Tibial nerve (tissue), 4 donors: Measurements from ENCODE around the gene GABRG3. TPM values are rescaled to one million over a fixed set of nuclear protein-coding genes. Genes with fewer than 3 reads are reported as not detected.

Experiments used
- DNase-seq, 2 donors: peaks; one replicate each; pipeline ENCODE4 v3.0.0-alpha.2; 2019; ENCODE audit warnings: low spot score in 2 of 2
- H3K27ac ChIP-seq, 4 donors: fragments of 200-600 bp; sonication (generic) in 3 of 4; one replicate each; pipeline ENCODE4 v1.5.1; 2017 to 2019; ENCODE audit warnings: mild to moderate bottlenecking in 1 of 4
- H3K27me3 ChIP-seq, 2 donors: fragments of 200-600 bp; sonication (generic) in 1 of 2; one replicate each; pipeline versions ENCODE4 v1.5.1 to v1.6.0; 2017 to 2019
- H3K36me3 ChIP-seq, 3 donors: fragments of 200-600 bp; sonication (generic); one replicate each; pipeline ENCODE4 v1.5.1; 2018 to 2019
- H3K4me1 ChIP-seq, 4 donors: fragments of 200-600 bp; sonication (generic) in 3 of 4; one replicate each; pipeline ENCODE4 v1.5.1; 2017 to 2019
- H3K4me3 ChIP-seq, 4 donors: fragments of 200-600 bp; sonication (generic) in 3 of 4; one replicate each; pipeline ENCODE4 v1.5.1; 2017 to 2019; ENCODE audit warnings: mild to moderate bottlenecking in 1 of 4, moderate library complexity in 1 of 4
- H3K9me3 ChIP-seq, 4 donors: fragments of 200-600 bp; sonication (generic) in 3 of 4; one replicate each; pipeline ENCODE4 v1.5.1; 2017 to 2019
- CTCF ChIP-seq, 5 experiments: fragments of 200-600 bp in 3 of 5; fragments of 450-650 bp in 2 of 5; sonication (generic) in 3 of 5; IDR thresholded peaks; one replicate each; pipeline ENCODE4 v1.5.1; 2016 to 2019; ENCODE audit warnings: antibody characterized with exemption in 5 of 5, mild to moderate bottlenecking in 3 of 5, moderate library complexity in 2 of 5
- EP300 ChIP-seq, 2 donors: sonication (generic); formaldehyde crosslinking; IDR thresholded peaks; one replicate each; pipeline ENCODE4 v1.6.1; 2017; ENCODE audit warnings: antibody characterized with exemption in 2 of 2, mild to moderate bottlenecking in 1 of 2
- POLR2A ChIP-seq, 2 donors: fragments of 450-650 bp; IDR thresholded peaks; one replicate each; pipeline ENCODE4 v1.6.1; 2017; ENCODE audit warnings: antibody characterized with exemption in 2 of 2, mild to moderate bottlenecking in 2 of 2, moderate library complexity in 2 of 2
- WGBS, 2 donors: methylation state at CpG; one replicate each; pipeline ENCODE4 v1.1.5; 2018; 5-methylcytosine and 5-hydroxymethylcytosine counted together
- total RNA-seq, 4 donors: library from RNA; depleted of rRNA; stranded (reverse); fragments of >200 nt; gene quantifications; one replicate each; pipeline ENCODE4 v1.1.0, GENCODE V29; 2016

The GABRG3 gene
- total RNA-seq, 4 donors from 2014 or later = not detected

DNA sequence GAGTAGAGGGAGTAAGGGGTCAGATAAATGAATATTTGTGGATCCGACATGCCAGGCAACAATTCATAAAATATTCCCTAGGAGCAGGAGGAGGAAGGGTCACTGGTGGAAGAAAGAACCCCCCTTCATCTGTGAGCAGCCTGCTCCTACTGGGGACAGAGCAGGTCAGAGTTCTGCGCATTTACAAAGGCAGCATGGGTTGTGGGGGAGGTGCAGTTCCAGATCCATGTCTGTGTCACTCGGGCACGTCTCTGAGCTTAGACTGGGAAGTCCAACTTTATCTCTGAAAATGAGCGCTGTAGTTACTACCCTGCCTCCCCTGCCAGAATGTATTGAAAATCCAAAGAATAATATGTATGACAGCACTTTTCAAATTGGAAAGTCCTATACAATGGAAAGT is 115.2 kb downstream of the GABRG3 start:
- no peak for DNase-seq
- H3K36me3 ChIP-seq = no peaks in the 10 kb centered on the region
- WGBS, 2 donors = 35 to 46% methylated on average over 5 of the region's 5 CpGs

DNA sequence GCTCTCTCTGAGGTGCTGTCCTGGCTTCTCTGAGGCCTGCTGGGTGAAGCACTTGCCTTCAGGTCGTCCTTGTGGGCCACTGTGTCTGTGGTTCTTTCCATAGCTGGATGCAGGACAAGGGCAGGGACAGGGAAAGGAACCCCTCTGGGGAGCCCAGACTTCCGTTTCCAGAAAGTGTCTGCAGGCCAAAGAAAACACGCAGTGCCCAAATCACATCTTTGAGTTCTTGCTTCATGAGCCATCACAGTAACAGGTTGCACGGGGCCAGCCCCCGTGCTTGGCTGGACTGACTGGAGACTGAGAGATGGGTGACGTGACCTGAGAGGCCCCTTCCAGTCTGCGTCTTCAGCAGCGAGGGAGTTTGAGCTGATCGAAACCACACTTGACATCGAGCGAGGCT is 115.8 kb downstream of the GABRG3 start:
- H3K36me3 ChIP-seq = no peaks in the 10 kb centered on the region
- DNase-seq = no peak
- peaks cover 0 to 25% (median 0%) of the 10 kb centered on the region in 4 donors for H3K9me3 ChIP-seq
- no peaks in the 10 kb centered on the region for H3K27me3 ChIP-seq
- 37 to 55% methylated on average over 10 to 11 of the region's 11 CpGs for WGBS, 2 donors
- H3K4me1 ChIP-seq = no peaks in the 10 kb centered on the region
- TF ChIP-seq EP300 (IDR thresholded peaks at IDR 0.05) (no peak), POLR2A (IDR thresholded peaks at IDR 0.05) (no peak), CTCF (IDR thresholded peaks at IDR 0.05) (no peak)
- no peak overlapping the region for H3K4me3 ChIP-seq
- H3K27ac ChIP-seq = no peak overlapping the region

More for the DNA sequence above, 115.2 kb downstream of the GABRG3 start:
- Histone ChIP-seq H3K4me3 (no peak overlapping the region), H3K9me3 (peaks cover 0 to 25% (median 0%) of the 10 kb centered on the region in 4 donors), H3K4me1 (no peaks in the 10 kb centered on the region), H3K27ac (no peak overlapping the region), H3K27me3 (no peaks in the 10 kb centered on the region)
- no peak for TF ChIP-seq CTCF (IDR thresholded peaks at IDR 0.05)
- TF ChIP-seq POLR2A (IDR thresholded peaks at IDR 0.05) = no peak
- TF ChIP-seq EP300 (IDR thresholded peaks at IDR 0.05) = no peak

GRCh38 chr15:27087651-27088583 is 116.9 kb downstream of the GABRG3 start:
- Histone ChIP-seq H3K36me3 (no peaks in the 10 kb centered on the region), H3K4me3 (no peak overlapping the region), H3K27me3 (no peaks in the 10 kb centered on the region), H3K27ac (no peak overlapping the region), H3K4me1 (no peaks in the 10 kb centered on the region), H3K9me3 (peaks cover 0 to 25% (median 0%) of the 10 kb centered on the region in 4 donors)
- 93 to 96% methylated on average over 27 of the region's 27 CpGs for WGBS, 2 donors
- no peak for DNase-seq
- no peak for TF ChIP-seq CTCF (IDR thresholded peaks at IDR 0.05)
- TF ChIP-seq EP300 (IDR thresholded peaks at IDR 0.05) = no peak
- no peak for TF ChIP-seq POLR2A (IDR thresholded peaks at IDR 0.05)

GRCh38 chr15:27088584-27089232 is 117.7 kb downstream of the GABRG3 start:
- TF ChIP-seq POLR2A (IDR thresholded peaks at IDR 0.05) = no peak
- TF ChIP-seq CTCF (IDR thresholded peaks at IDR 0.05) = no peak
- TF ChIP-seq EP300 (IDR thresholded peaks at IDR 0.05) = no peak
- no peak overlapping the region for H3K4me3 ChIP-seq
- H3K4me1 ChIP-seq = no peaks in the 10 kb centered on the region
- no peak for DNase-seq
- no peaks in the 10 kb centered on the region for H3K27me3 ChIP-seq
- no peak overlapping the region for H3K27ac ChIP-seq
- no peaks in the 10 kb centered on the region for H3K36me3 ChIP-seq
- peaks cover 0 to 25% (median 0%) of the 10 kb centered on the region in 4 donors for H3K9me3 ChIP-seq
- 92 to 94% methylated on average over 21 of the region's 21 CpGs for WGBS, 2 donors

DNA sequence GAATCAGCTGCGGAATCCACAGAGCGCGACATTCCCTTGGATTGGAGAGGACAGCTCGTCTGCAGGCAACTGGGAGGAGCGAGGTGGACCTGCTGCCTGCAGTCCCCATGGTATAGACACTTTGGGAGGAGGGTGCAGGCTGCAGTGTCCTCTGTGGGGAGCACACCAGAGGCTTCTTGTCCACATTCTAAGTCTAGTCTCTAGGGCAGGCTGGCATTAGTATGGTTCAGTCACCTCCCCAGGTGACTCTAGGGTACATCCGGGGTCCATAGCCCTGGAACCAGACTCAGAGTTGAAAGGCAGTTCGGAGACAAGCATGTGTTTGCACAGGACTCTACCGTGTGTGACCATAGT is 118.2 kb downstream of the GABRG3 start:
- Histone ChIP-seq H3K27ac (no peak overlapping the region), H3K4me3 (no peak overlapping the region), H3K4me1 (no peaks in the 10 kb centered on the region), H3K27me3 (no peaks in the 10 kb centered on the region), H3K36me3 (no peaks in the 10 kb centered on the region), H3K9me3 (peaks cover 0 to 25% (median 0%) of the 10 kb centered on the region in 4 donors)
- TF ChIP-seq POLR2A (IDR thresholded peaks at IDR 0.05) (no peak), CTCF (IDR thresholded peaks at IDR 0.05) (no peak), EP300 (IDR thresholded peaks at IDR 0.05) (no peak)
- no peak for DNase-seq
- WGBS, 2 donors = 89 to 92% methylated on average over 8 of the region's 8 CpGs
